Measurements from ENCODE around the gene C2orf92. TPM values are rescaled to one million over a fixed set of nuclear protein-coding genes. Genes with fewer than 3 reads are reported as not detected.

Gene C2orf92
- total RNA-seq, 1 donor from 2014 or later: 3.3 TPM

DNA sequence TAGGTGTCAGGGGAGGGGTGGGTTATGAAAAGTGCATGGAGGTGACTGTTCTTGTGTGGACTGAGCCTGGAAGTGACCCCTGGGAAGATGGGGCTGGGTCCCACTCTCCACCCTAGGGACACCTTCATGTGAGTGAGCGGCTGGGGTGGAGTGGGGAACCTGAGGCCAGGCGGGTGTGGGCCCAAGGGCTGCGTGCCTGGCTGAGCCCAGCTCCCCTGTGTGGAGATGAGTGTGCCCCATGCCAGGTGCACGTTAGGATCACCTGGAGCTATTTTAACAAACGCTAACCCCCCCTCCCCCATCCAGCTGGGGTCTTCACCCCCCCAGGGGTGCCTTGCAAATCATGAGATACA, 70.4 kb downstream of the C2orf92 start:
- peaks cover 5% of the 10 kb centered on the region for H3K4me1 Mint-ChIP-seq
- TF ChIP-seq EZH2 (IDR thresholded peaks at IDR 0.05) (no peak), CTCF (IDR thresholded peaks at IDR 0.05) (no peak)
- Histone ChIP-seq H3K27me3 (no peaks in the 10 kb centered on the region), H3K27ac (no peak overlapping the region), H3K79me2 (ENCODE audit: low read depth) (no peaks in the 10 kb centered on the region), H4K20me1 (ENCODE audit: low read depth) (no peaks in the 10 kb centered on the region), H3K4me1 (no peaks in the 10 kb centered on the region), H3K9ac (no peak overlapping the region), H3K9me3 (ENCODE audit: low read depth) (no peaks in the 10 kb centered on the region), H2AFZ (replicated peaks) (no peak overlapping the region), H3K4me3 (no peak overlapping the region), H3K36me3 (no peaks in the 10 kb centered on the region), H3F3A (ENCODE audit: low read depth) (no peaks in the 10 kb centered on the region), H3K4me2 (no peak overlapping the region)
- no peaks in the 10 kb centered on the region for H3K9me3 Mint-ChIP-seq
- no peak for DNase-seq (ENCODE audit: low spot score)
- peaks cover 7% of the 10 kb centered on the region for H3K27me3 Mint-ChIP-seq (ENCODE audit: insufficient read depth, low read depth)
- no peak overlapping the region for H3K4me3 Mint-ChIP-seq
- peaks cover 6% of the 10 kb centered on the region for H3K36me3 Mint-ChIP-seq
- no peak overlapping the region for H3K27ac Mint-ChIP-seq

- Histone ChIP-seq H4K20me1 (ENCODE audit: low read depth) (no peaks in the 10 kb centered on the region), H3K9me3 (ENCODE audit: low read depth) (no peaks in the 10 kb centered on the region), H3K79me2 (ENCODE audit: low read depth) (no peaks in the 10 kb centered on the region), H2AFZ (replicated peaks) (peak overlapping the region; percentile 56), H3K27me3 (no peaks in the 10 kb centered on the region), H3K27ac (no peak overlapping the region), H3K36me3 (no peaks in the 10 kb centered on the region), H3K4me1 (no peaks in the 10 kb centered on the region), H3K9ac (no peak overlapping the region), H3K4me3 (no peak overlapping the region), H3K4me2 (no peak overlapping the region), H3F3A (ENCODE audit: low read depth) (no peaks in the 10 kb centered on the region)
- peaks cover 6% of the 10 kb centered on the region for H3K36me3 Mint-ChIP-seq
- DNase-seq (ENCODE audit: low spot score): peak; percentile 71
- peak overlapping the region; percentile 25 for H3K27ac Mint-ChIP-seq
- no peaks in the 10 kb centered on the region for H3K9me3 Mint-ChIP-seq
- H3K4me1 Mint-ChIP-seq: peaks cover 5% of the 10 kb centered on the region
- TF ChIP-seq CTCF (IDR thresholded peaks at IDR 0.05) (peak; percentile 76), EZH2phosphoT487 (IDR thresholded peaks at IDR 0.05) (no peak), EZH2 (IDR thresholded peaks at IDR 0.05) (no peak)
- peaks cover 7% of the 10 kb centered on the region for H3K27me3 Mint-ChIP-seq (ENCODE audit: insufficient read depth, low read depth)
- no peak overlapping the region for H3K4me3 Mint-ChIP-seq
Measured at GRCh38 chr2:97740590-97741182, 71.2 kb downstream of the C2orf92 start.

- H3K27ac Mint-ChIP-seq: no peak overlapping the region
- no peaks in the 10 kb centered on the region for H3K9me3 Mint-ChIP-seq
- H4K20me1 ChIP-seq (ENCODE audit: low read depth): no peaks in the 10 kb centered on the region
- H3K4me1 ChIP-seq: no peaks in the 10 kb centered on the region
- no peak overlapping the region for H2AFZ ChIP-seq (replicated peaks)
- H3K27ac ChIP-seq: no peak overlapping the region
- peaks cover 5% of the 10 kb centered on the region for H3K4me1 Mint-ChIP-seq
- H3K36me3 Mint-ChIP-seq: peaks cover 6% of the 10 kb centered on the region
- H3K4me2 ChIP-seq: no peak overlapping the region
- no peaks in the 10 kb centered on the region for H3F3A ChIP-seq (ENCODE audit: low read depth)
- no peaks in the 10 kb centered on the region for H3K79me2 ChIP-seq (ENCODE audit: low read depth)
- TF ChIP-seq EZH2 (IDR thresholded peaks at IDR 0.05): no peak
- no peak for TF ChIP-seq EZH2phosphoT487 (IDR thresholded peaks at IDR 0.05)
- no peak for TF ChIP-seq CTCF (IDR thresholded peaks at IDR 0.05)
- H3K9me3 ChIP-seq (ENCODE audit: low read depth): no peaks in the 10 kb centered on the region
- no peak overlapping the region for H3K4me3 Mint-ChIP-seq
- H3K9ac ChIP-seq: no peak overlapping the region
- H3K27me3 ChIP-seq: no peaks in the 10 kb centered on the region
- H3K36me3 ChIP-seq: no peaks in the 10 kb centered on the region
- DNase-seq (ENCODE audit: low spot score): no peak
- H3K27me3 Mint-ChIP-seq (ENCODE audit: insufficient read depth, low read depth): peaks cover 6% of the 10 kb centered on the region
- H3K4me3 ChIP-seq: no peak overlapping the region
Measured at GRCh38 chr2:97741251-97741650, 71.7 kb downstream of the C2orf92 start.

All from neural progenitor cell (in vitro differentiated cells).